K562 (cell line): ENCODE results near the gene NEURL1B.

Source experiments
- ARNT ChIP-seq, 2 experiments: fragments of 450-650 bp; IDR thresholded peaks; 2 replicates each; pipeline ENCODE4 v1.6.1; 2016; ENCODE audit warnings: mild to moderate bottlenecking in 1 of 2
- ATF7 ChIP-seq: fragments of 450-650 bp; IDR thresholded peaks from 2 replicates; pipeline ENCODE4 v1.7.1; 2014; ENCODE audit warnings: mild to moderate bottlenecking, moderate library complexity
- IRF2 ChIP-seq: sonication (generic); formaldehyde crosslinking; IDR thresholded peaks from 2 replicates; pipeline ENCODE4 v1.8.1; 2022; ENCODE audit warnings: mild to moderate bottlenecking, missing genetic modification reagents
- MYNN ChIP-seq, 2 experiments: sonication (generic); formaldehyde crosslinking in 1 of 2; IDR thresholded peaks; 2 replicates each; pipeline versions ENCODE4 v1.5.0 to v1.6.1; 2016 to 2020; ENCODE audit warnings: antibody characterized with exemption in 1 of 2, missing genetic modification reagents in 1 of 2
- NR2F6 ChIP-seq: fragments of 450-650 bp; formaldehyde crosslinking; IDR thresholded peaks from 2 replicates; pipeline ENCODE4 v1.4.0; 2020; ENCODE audit warnings: mild to moderate bottlenecking
- POU5F1 ChIP-seq: fragments of 150-350 bp; IDR thresholded peaks from 2 replicates; pipeline ENCODE4 v1.6.1; 2014; ENCODE audit warnings: borderline replicate concordance, low read length, low read depth, mild to moderate bottlenecking; ENCODE audit not compliant: partially characterized antibody
- RB1 ChIP-seq: fragments of 450-650 bp; IDR thresholded peaks from 2 replicates; pipeline ENCODE4 v1.6.1; 2017; ENCODE audit warnings: low read depth, mild to moderate bottlenecking
- RCOR1 ChIP-seq, 2 experiments: IDR thresholded peaks; 2 replicates each; pipeline ENCODE4 v1.6.1; 2012; ENCODE audit warnings: low read depth in 2 of 2, low read length in 2 of 2, borderline replicate concordance in 1 of 2, improper control_type of control experiment in 1 of 2
- ZNF124 ChIP-seq: sonication (generic); formaldehyde crosslinking; IDR thresholded peaks from 2 replicates; pipeline ENCODE4 v1.8.1; 2022; ENCODE audit warnings: missing genetic modification reagents
- ZNF384 ChIP-seq: IDR thresholded peaks from 2 replicates; pipeline ENCODE4 v1.6.1; 2012; ENCODE audit warnings: low read depth, low read length, improper control_type of control experiment
- ZZZ3 ChIP-seq: fragments of 450-650 bp; IDR thresholded peaks from 2 replicates; pipeline ENCODE4 v1.6.1; 2016; ENCODE audit warnings: antibody characterized with exemption, mild to moderate bottlenecking, moderate library complexity
- TF ChIP-seq, protein P1 (sequence below), 3 experiments: IDR thresholded peaks in 2 of 3; conservative IDR thresholded peaks in 1 of 3; 2 replicates each; pipeline ENCODE4 v1.5.1; 2011 to 2012; ENCODE audit warnings: low read length in 3 of 3, mild to moderate bottlenecking in 3 of 3, control low read depth in 2 of 3, improper control_type of control experiment in 1 of 3, inconsistent platforms in 1 of 3, low read depth in 1 of 3, mixed read lengths in 1 of 3, moderate library complexity in 1 of 3; ENCODE audit not compliant: insufficient read depth in 2 of 3

DNA sequence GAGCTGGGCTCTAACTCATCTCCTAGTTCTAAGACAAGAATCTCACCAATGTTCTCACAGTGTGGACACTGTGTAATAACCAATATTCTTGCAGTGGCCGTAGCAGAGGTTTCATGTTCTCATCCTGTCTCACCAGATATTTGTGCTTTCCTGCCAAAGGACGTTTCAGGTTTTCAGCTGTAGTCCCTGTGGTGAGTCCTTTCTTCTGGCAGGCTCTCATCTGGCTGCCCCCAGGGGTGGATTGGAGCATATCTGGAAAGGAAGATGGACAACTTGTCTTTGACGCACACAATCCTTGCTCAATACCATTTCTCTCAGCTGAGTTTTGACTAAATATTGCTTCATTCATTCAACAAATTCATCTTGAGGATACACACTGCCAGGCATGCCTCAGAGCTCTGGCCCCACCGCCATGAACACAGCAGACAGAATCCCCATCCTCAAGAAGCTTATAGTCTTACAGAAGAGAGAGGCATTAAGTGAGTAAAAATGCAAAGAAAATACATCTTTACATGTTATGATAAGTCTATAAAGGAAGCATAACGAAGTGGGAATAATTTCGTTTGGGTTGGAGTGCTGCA, 33.8 kb upstream of the NEURL1B start:
- no peak for TF ChIP-seq MYNN (IDR thresholded peaks at IDR 0.05)
- TF ChIP-seq MYNN (CRISPR knock-in tag; IDR thresholded peaks at IDR 0.05) = no peak
- no peak for TF ChIP-seq NR2F6 (CRISPR knock-in tag)
- no peak for TF ChIP-seq RCOR1 (IDR thresholded peaks at IDR 0.05; ENCODE audit: borderline replicate concordance in 1 of 2, low read depth in 2 of 2, low read length in 2 of 2)
- no peak for TF ChIP-seq POU5F1
- no peak for TF ChIP-seq RB1
- no peak for TF ChIP-seq ZZZ3
- TF ChIP-seq, protein P1, sequence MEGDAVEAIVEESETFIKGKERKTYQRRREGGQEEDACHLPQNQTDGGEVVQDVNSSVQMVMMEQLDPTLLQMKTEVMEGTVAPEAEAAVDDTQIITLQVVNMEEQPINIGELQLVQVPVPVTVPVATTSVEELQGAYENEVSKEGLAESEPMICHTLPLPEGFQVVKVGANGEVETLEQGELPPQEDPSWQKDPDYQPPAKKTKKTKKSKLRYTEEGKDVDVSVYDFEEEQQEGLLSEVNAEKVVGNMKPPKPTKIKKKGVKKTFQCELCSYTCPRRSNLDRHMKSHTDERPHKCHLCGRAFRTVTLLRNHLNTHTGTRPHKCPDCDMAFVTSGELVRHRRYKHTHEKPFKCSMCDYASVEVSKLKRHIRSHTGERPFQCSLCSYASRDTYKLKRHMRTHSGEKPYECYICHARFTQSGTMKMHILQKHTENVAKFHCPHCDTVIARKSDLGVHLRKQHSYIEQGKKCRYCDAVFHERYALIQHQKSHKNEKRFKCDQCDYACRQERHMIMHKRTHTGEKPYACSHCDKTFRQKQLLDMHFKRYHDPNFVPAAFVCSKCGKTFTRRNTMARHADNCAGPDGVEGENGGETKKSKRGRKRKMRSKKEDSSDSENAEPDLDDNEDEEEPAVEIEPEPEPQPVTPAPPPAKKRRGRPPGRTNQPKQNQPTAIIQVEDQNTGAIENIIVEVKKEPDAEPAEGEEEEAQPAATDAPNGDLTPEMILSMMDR (IDR thresholded peaks at IDR 0.05 in 2 of 3, conservative IDR thresholded peaks at IDR 0.05 in 1 of 3; ENCODE audit: insufficient read depth in 2 of 3, low read depth in 1 of 3, low read length in 3 of 3) = no peak
- TF ChIP-seq ATF7 = no peak
- TF ChIP-seq ZNF384 = no peak
- TF ChIP-seq IRF2 (CRISPR knock-in tag) = no peak
- no peak for TF ChIP-seq ZNF124 (CRISPR knock-in tag)
- no peak for TF ChIP-seq ARNT (IDR thresholded peaks at IDR 0.05)
